Pons (tissue), 1 donor: ENCODE data around the gene SCAMP1.
A peak's percentile ranks its signal among the peaks of the same experiment; 100 is the strongest.
"Not testable (repeated sequence)": the region's sequence is repeated elsewhere in the genome, so short reads cannot be mapped to it uniquely, and the experiment has no call there.

Experiments used
- DNase-seq: peaks from one replicate; pipeline ENCODE4 v3.0.0-alpha.2; 2016; ENCODE audit warnings: low spot score

SCAMP1 gene

DNA sequence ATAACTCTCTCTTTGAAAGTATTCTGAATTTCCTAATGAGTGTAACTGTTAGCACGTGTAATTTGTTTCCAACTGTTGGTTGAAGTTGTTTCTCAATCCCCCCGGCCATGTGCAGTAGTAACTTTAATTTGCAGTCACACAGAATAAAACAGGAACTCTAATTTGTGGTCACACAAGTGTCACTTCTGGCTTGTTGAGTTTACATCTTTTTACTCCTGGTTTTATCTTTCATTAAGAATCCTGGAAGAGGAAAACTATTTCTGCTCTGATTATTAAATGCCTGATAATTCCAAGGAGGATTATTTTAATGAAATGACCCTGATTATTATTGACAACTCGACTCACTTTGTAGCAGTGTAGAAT, 1.2 kb downstream of the SCAMP1 start:
- no peak for DNase-seq

DNA sequence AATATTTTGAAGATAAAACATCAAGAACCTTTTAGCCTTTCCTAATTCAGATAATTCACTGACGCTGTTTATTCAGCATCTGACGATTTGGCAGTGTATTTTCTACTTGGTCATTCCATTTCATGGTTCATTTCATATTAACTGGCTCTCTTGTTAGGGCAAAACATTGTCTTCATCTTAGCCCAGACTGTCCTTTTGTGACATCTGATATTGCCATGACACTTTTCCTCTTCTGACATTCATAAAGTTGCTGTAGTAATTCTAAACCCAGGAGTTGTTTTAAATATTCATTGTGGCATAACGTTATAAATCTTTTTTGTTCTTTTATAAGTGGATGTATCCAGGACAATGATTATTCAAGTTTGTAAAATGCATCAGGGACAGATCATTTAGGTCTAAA, 1.8 kb downstream of the SCAMP1 start:
- no peak for DNase-seq

- DNase-seq: no peak
Observed at GRCh38 chr5:78364005-78364404, 3.6 kb downstream of the SCAMP1 start.

DNA sequence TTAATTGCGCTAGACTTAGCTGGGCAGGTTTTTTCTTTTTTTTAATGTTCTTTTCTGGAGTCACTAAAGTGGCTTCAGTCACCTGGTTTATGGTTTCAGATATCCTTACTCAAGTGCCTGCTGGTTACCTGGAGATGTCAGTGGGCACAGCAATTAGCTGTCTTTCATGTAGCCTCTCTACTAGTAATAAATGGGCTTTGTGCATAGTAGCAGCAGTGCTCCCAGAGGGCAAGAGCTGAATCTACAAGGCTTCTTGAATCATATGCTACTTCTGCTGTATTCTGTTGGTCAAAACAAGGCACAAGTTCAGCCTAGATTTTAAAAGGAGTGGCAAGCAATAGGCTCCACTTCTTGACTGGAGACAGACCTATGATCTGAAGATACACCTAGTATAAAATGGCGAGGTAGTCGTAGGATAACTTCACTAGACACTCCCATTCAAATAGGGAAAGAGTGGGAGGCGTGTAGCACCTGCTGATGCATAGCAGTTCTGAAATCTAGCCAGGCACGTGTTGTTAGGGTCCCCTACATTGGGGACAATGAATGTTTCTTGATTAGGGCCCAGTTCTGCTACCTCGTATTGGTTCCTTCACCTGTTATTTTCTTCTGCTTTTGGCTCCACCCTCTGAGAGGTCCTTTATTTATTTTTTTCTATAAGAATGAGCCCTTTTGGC, 7.0 kb downstream of the SCAMP1 start:
- no peak for DNase-seq

GRCh38 chr5:78369680-78370079, 9.3 kb downstream of the SCAMP1 start:
- DNase-seq: no peak

DNA sequence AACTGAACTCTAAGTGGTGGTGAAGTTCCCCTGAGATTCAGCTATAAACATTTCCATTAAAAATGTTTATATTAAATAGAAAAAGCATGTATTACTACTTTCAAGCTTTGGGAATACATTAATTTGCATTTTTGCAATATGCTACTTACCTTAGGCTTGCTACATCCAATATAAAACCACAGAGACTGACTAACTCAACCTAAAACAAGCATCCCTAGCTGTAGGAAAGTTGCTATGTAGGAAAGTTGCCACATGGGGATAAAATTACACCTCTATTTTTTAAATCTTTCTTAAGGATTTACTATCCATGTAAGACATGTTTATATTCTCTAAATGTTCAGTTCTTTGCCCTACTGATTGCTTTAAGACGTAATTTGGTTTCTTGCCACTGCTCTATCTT, 12.8 kb downstream of the SCAMP1 start:
- no peak for DNase-seq

DNA sequence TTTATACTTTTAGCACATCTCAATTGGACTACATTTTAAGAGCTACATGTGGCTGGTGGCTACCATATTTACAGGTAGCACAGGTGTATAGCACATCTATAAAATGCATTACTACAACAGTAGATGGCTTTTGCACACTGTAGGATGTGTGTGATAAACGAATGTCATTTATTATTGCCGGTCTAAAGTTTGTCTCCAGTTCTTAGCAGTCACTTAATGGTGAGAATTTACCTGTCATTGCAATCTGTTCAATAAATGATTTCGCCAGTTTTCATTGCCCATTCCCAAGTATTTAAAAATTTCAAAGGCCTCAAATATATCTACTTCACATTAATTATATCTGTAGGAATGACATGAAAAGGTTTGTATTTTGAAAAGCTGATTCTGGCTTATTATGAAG, 15.9 kb downstream of the SCAMP1 start:
- no peak for DNase-seq

DNA sequence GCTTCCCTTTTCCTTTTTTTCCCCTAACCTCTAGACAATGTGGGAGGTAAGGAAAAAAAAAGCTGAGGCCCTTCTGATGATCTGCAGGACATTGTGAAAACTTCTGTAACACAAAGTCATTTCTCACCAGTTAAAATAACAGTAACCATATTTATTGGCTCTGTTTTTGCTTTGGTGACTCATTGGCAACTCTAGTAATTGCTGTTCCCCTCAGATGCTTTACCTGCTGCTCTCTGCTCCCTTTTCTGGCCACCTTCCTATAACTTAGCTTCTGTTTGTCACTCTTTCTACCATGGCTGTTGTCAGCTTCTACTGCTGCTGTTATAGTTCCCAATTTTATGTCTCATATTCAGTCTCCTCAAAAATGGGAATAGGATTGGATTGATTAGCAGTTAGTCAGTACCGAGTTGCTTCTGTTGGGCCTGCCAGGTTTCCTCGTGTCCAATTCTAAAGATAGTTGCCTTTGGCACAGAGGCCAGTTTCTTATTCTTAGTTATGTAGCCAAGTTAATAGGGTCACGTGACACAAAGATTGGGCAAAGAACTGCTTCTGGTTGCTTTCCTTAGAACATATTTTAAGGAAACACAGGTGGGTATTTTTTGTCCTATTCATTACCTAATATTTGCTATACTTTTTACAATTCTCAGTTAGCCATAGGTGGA, 16.8 kb downstream of the SCAMP1 start:
- DNase-seq: peak; percentile 33

DNA sequence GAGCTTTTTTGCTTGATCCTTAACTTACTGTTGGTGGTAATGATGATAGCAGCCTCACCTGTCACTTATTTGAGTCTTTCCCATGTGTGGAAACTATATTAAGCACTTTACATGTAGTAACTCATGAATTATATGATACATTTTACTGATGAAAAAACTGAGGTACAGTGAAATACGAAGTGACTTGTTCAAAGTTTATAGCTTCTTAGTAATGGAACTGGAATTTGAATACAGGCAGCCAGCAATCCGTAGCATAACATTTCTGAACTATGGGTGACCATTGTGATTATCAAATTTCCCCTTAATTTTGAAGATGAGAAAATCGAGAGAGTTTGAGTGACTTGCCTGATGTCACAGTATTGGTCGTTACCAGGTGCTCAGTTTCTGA, 17.3 kb downstream of the SCAMP1 start:
- no peak for DNase-seq

DNA sequence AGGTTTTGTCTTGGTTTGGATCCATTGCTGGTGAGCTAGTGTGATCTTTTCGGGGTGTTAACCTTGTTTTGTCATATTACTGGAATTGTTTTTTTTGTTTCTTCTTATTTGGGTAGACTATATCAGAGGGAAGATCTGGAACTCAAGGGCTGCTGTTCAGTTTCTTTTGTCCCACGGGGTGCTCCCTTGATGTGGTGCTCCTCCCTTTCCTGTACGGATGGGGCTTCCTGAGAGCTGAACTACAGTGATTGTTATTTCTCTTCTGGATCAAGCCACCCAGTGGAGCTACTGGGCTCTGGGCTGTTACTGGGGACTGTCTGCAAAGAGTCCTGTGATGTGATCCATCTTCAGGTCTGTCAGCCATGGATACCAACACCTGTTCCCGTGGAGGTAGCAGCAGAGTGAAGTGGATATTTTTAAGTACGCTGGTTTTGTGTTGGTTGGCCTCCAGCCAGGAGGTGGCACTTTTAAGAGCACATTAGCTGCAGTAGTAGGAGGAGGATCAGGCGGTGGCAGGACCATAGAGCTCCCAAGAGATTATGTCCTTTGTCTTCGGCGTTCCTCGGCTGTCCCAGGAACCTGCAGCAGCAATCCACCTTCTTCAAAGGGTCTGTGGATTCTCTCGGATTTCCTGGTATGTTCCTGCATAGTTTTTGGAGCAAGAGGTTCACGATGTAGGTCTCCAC, 27.2 kb downstream of the SCAMP1 start:
- DNase-seq: no peak

DNA sequence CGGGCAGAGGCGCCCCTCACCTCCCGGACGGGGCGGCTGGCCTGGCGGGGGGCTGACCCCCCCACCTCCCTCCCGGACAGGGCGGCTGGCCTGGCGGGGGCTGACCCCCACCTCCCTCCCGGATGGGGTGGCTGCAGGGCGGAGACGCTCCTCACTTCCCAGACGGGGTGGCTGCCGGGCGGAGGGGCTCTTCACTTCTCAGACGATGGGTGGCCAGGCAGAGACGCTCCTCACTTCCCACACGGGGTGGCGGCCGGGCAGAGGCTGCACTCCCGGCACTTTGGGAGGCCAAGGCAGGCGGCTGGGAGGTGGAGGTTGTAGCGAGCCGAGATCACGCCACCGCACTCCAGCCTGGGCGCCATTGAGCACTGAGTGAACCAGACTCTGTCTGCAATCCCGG, 30.9 kb downstream of the SCAMP1 start:
- not testable (repeated sequence) for DNase-seq

DNA sequence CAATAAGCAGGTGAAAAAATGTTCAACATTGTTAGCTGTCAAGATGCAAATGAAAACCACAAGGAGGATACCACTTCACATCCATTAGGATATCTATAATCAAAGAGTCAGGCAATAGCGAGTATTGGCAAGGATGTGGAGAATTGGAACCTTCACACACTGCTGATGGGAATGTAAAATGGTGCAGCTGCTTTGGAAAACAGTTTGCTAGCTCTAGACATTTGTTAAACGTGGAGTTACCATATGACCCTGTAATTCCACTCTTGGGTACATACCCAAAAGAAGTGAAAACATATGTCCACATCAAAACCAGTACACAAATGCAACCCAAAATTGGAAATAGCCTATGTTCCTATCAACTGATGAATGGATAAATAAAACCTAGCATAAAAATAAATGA, 37.4 kb downstream of the SCAMP1 start:
- no peak for DNase-seq

DNA sequence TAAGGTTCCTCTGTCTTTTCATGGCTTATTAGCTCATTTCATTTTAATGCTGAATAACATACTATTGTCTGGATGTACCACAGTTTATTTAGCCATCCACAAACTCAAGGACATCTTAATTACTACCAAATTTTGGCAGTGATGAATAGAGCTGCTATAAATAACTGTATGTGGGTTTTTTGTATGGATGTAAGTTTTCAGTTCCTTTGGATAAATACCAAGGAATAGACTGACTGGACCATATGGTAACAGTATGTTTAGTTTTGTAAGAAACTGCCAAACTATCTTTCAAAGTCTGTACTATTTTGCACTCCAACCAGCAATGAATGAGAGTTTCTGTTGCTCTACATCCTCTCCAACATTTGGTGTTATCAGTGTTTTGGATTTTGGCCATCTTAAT, 38.7 kb downstream of the SCAMP1 start:
- DNase-seq: peak; percentile 2

DNA sequence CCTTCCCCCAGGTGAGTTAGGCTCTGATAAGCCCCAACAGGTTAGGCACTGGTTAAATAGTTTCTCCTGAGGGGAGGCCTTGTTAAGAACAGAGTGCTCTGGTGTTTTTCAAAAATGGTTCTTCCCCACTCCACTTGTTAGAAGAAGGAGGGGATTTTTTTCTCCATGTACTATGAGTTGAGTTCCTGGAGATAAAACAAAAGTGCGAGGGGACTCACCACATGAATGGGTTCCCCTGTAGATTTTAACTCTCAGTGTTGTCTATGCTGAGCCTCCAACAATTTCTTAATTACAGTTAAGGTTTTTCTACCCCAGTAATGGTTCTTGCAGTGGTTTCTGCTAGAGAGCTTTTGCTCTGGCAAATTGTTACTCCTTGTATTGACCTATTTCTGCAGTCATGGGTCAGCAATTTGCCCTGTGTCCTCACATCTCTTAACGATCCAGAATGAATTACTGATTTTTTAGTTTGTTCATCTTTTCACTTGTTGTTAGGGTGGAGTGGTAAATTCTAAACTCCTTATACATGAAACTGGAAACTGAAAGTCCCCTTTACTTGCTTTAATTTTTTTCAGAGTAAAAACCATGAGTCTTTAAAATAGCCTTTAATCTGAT, 44.4 kb downstream of the SCAMP1 start:
- no peak for DNase-seq

DNA sequence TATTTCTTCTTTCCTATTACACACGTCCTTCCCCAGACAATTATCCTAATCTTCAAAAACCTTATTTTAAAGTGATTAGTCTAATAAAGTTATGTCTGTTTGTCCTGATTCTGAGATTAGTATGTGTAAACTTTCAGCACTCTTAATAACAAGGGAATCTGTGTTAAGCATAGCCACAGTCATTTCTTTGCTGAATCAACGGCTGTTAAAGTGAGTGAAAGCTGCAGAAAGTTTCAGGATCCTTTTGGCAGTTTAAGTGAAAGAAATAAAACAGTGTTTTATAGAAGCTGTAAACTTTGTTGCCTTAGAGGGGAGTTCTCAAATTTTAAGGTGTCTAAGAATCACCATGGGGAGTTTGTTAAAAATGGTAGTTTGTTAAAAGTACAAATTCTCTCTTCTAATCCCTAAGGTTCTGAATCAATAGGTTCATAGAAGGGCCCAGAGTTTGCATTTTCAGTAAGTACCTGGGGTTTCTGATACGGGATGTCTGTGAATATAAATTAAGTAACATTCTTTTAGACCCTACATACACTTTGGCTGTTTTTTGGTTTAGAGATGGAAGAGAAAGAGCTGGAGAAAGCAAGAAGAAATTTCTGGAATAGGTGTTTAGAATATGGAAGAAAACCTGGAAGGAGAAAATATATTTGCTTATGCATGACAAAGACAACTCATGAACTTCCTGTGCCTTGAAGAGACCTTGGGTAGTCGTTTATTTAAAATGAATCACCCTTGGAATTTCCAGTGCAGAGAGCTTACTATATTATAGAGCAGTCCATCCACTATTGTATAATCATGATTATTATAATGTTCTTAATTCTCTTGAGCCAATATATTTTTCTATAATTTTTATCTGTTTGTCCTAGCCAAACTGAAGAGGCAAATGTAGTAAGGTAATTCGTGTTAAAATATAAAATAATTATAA, 45.7 kb downstream of the SCAMP1 start:
- DNase-seq: no peak

- DNase-seq: no peak
Observed at GRCh38 chr5:78407458-78407857, 47.0 kb downstream of the SCAMP1 start.

DNA sequence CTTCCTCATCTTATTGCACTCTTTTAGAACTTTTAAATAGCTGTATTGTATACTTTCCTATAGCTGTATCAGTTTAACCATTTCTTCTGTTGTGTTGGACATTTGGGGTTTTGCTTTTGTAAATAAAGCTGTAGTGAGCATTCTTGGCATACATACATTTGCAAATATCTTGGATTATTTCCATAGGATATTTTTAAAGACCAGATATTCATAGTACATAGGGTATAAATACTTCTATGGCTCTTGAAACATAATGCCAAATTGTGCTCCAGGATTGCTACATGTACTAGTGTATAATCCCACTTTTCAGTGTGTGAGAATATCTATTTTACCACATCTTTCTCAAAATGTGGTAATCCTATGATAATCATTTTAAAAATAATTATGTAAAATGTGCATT, 51.2 kb downstream of the SCAMP1 start:
- DNase-seq: no peak

GRCh38 chr5:78416677-78417425, 56.4 kb downstream of the SCAMP1 start:
- DNase-seq: no peak

DNA sequence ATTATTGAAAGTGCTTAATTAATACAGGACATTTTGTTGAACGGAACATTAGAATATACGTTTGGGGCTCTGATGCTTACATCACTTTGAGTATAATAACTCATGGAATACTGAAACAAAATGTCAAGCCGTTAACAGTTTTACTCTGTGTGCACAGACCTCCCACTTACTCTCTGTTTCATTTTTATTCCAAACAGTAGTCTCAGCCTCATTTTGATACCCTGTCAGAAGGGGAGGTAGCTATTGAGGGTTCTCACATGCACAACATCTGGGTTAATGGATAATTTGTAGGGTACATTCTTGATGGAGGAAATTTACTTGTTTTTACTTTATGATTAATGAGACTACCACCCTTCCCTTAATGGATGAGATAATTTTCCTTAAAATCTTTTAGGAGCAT, 59.0 kb downstream of the SCAMP1 start:
- DNase-seq: no peak

DNA sequence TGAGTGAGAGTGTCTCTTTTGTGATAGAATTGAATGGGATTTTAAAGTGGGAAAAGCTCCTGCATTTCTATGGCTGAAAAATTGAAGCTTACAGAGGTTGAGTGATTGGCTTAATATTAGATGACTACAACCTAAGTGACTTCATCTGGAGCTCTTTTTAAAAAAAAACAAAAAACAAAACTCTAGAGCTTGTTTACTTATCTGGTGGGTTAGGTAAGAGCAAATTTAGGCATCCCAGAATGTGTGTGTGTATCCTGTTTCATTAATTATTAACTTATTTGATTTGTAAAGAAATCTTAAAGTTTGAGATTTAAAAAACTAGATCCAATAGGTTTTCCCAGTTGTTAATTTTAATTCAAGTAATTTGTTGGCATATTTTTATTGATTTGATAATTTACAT, 60.1 kb downstream of the SCAMP1 start:
- DNase-seq: no peak

DNA sequence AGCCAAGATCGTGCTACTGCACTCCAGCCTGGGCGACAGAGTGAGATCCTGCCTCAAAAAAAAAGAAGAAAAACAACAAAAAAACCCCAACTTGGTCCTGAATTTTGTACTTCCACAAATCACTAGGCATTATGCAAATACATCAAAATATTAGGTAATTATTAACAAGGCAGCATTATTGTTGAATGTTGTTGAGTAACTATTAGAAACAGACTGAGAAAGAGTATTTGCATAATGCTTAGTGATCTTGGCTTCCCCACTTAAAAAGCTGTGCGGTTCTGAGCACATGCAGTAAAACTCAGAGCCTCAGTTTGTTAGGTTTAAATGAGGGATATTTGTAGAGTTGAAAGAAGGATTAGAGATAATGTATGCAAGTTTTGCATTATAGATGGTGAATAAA, 64.2 kb downstream of the SCAMP1 start:
- DNase-seq: no peak
